Inflammatory macrophage treated with lipopolysaccharide for 4 hours (primary cell): Measurements from ENCODE around the gene TTLL12.

Experiments used
- DNase-seq: peaks from one replicate; pipeline ENCODE4 v3.0.0-alpha.2; 2020

The TTLL12 gene

GRCh38 chr22:43118953-43119458 lies 67.9 kb downstream of the TTLL12 start:
- no peak for DNase-seq

GRCh38 chr22:43118024-43118849 lies 68.7 kb downstream of the TTLL12 start:
- DNase-seq = no peak

GRCh38 chr22:43116932-43117331 lies 70.0 kb downstream of the TTLL12 start:
- DNase-seq = no peak
